HL-60 (cell line): Measurements from ENCODE around the gene C3.
"Not testable (repeated sequence)": the region's sequence is repeated elsewhere in the genome, so short reads cannot be mapped to it uniquely, and the experiment has no call there.

Experiments used
- DNase-seq, 2 experiments: peaks; one replicate each; pipeline ENCODE4 v3.0.0-alpha.2; 2010 to 2020; ENCODE audit warnings: low read depth in 1 of 2, low spot score in 1 of 2
- H3K27ac ChIP-seq: fragments of 250-450 bp; sonication (Bioruptor Pico); replicated peaks from 2 replicates; pipeline ENCODE4 v1.5.1; 2020; ENCODE audit warnings: mild to moderate bottlenecking, moderate library complexity
- H3K27me3 ChIP-seq: fragments of 250-450 bp; sonication (Bioruptor Pico); 2 replicates; pipeline ENCODE4 v1.5.1; 2021; ENCODE audit warnings: mild to moderate bottlenecking, moderate library complexity; ENCODE audit not compliant: insufficient read depth, poor library complexity, severe bottlenecking
- H3K4me3 ChIP-seq: replicated peaks from 2 replicates; pipeline ENCODE4 v1.5.1; 2011; ENCODE audit warnings: mild to moderate bottlenecking, control low read depth, low read length; ENCODE audit not compliant: insufficient read depth
- GABPA ChIP-seq: IDR thresholded peaks from 2 replicates; pipeline ENCODE4 v1.6.1; 2012; ENCODE audit warnings: low read depth
- POLR2AphosphoS5 ChIP-seq: IDR thresholded peaks from 2 replicates; pipeline ENCODE4 v1.6.1; 2012; ENCODE audit warnings: low read depth
- SPI1 ChIP-seq: IDR thresholded peaks from 2 replicates; pipeline ENCODE4 v1.6.1; 2012; ENCODE audit warnings: low read depth, mild to moderate bottlenecking, borderline replicate concordance
- TF ChIP-seq, protein P1 (sequence below): IDR thresholded peaks from 2 replicates; pipeline ENCODE4 v1.6.1; 2012; ENCODE audit warnings: low read depth; ENCODE audit not compliant: insufficient replicate concordance
- TF ChIP-seq, protein P2 (sequence below): IDR thresholded peaks from one replicate; pipeline ENCODE4 v1.5.1; 2011; ENCODE audit warnings: low read length, control low read depth, inconsistent platforms; ENCODE audit not compliant: insufficient read depth

The C3 gene

GRCh38 chr19:6677495-6677882 is 43.0 kb downstream of the C3 start:
- TF ChIP-seq GABPA: no peak
- TF ChIP-seq SPI1: no peak
- no peak overlapping the region for H3K4me3 ChIP-seq
- DNase-seq: no peak

DNA sequence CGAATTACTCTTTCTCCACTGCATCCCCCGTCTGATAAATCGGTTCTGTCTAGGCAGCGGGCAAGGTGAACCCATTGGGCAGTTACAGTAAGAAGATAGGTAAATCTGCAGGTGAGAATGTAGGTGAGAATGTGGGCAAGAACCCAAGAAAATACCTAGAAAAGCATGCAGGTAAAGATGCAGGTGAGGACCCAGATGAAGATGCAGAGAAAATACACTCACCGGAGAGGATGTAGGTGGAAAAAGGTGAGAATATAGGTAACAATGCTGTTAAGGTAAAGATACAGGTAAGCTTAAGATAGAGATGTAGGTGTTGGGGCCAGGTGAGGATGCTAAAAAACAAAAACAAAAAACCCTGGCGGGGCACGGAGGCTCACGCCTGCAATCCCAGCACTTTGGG is 44.2 kb downstream of the C3 start:
- DNase-seq: no peak
- H3K27me3 ChIP-seq: no peaks in the 10 kb centered on the region
- H3K27ac ChIP-seq: no peak overlapping the region
- TF ChIP-seq SPI1: no peak
- TF ChIP-seq, protein P1, sequence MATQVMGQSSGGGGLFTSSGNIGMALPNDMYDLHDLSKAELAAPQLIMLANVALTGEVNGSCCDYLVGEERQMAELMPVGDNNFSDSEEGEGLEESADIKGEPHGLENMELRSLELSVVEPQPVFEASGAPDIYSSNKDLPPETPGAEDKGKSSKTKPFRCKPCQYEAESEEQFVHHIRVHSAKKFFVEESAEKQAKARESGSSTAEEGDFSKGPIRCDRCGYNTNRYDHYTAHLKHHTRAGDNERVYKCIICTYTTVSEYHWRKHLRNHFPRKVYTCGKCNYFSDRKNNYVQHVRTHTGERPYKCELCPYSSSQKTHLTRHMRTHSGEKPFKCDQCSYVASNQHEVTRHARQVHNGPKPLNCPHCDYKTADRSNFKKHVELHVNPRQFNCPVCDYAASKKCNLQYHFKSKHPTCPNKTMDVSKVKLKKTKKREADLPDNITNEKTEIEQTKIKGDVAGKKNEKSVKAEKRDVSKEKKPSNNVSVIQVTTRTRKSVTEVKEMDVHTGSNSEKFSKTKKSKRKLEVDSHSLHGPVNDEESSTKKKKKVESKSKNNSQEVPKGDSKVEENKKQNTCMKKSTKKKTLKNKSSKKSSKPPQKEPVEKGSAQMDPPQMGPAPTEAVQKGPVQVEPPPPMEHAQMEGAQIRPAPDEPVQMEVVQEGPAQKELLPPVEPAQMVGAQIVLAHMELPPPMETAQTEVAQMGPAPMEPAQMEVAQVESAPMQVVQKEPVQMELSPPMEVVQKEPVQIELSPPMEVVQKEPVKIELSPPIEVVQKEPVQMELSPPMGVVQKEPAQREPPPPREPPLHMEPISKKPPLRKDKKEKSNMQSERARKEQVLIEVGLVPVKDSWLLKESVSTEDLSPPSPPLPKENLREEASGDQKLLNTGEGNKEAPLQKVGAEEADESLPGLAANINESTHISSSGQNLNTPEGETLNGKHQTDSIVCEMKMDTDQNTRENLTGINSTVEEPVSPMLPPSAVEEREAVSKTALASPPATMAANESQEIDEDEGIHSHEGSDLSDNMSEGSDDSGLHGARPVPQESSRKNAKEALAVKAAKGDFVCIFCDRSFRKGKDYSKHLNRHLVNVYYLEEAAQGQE: no peak
- TF ChIP-seq, protein P2, sequence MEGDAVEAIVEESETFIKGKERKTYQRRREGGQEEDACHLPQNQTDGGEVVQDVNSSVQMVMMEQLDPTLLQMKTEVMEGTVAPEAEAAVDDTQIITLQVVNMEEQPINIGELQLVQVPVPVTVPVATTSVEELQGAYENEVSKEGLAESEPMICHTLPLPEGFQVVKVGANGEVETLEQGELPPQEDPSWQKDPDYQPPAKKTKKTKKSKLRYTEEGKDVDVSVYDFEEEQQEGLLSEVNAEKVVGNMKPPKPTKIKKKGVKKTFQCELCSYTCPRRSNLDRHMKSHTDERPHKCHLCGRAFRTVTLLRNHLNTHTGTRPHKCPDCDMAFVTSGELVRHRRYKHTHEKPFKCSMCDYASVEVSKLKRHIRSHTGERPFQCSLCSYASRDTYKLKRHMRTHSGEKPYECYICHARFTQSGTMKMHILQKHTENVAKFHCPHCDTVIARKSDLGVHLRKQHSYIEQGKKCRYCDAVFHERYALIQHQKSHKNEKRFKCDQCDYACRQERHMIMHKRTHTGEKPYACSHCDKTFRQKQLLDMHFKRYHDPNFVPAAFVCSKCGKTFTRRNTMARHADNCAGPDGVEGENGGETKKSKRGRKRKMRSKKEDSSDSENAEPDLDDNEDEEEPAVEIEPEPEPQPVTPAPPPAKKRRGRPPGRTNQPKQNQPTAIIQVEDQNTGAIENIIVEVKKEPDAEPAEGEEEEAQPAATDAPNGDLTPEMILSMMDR: no peak
- TF ChIP-seq GABPA: no peak
- TF ChIP-seq POLR2AphosphoS5: no peak
- H3K4me3 ChIP-seq: no peak overlapping the region

More at GRCh38 chr19:6677495-6677882, 43.0 kb downstream of the C3 start:
- no peak overlapping the region for H3K27ac ChIP-seq
- no peaks in the 10 kb centered on the region for H3K27me3 ChIP-seq

GRCh38 chr19:6674868-6675305 is 45.6 kb downstream of the C3 start:
- DNase-seq: peak; percentile 86 to 96
- 0 out of 2 replicates have a peak overlapping the region, but pooled peaks have one; percentile 0 for H3K4me3 ChIP-seq
- no peaks in the 10 kb centered on the region for H3K27me3 ChIP-seq
- H3K27ac ChIP-seq: peak overlapping the region; percentile 67
- TF ChIP-seq SPI1 (no peak), POLR2AphosphoS5 (peak; percentile 91), GABPA (peak; percentile 49)
- TF ChIP-seq, protein P1: no peak
- TF ChIP-seq, protein P2: peak; percentile 3

- H3K27me3 ChIP-seq, DNase-seq, H3K4me3 ChIP-seq: not testable (repeated sequence)
- peak overlapping the region; percentile 67 for H3K27ac ChIP-seq
These were observed 46.0 kb downstream of the C3 start for GRCh38 chr19:6674408-6674807.

- no peak for DNase-seq
- H3K4me3 ChIP-seq: no peak overlapping the region
- no peaks in the 10 kb centered on the region for H3K27me3 ChIP-seq
- no peak overlapping the region for H3K27ac ChIP-seq
- TF ChIP-seq GABPA: no peak
- TF ChIP-seq, protein P2: no peak
- TF ChIP-seq, protein P1: no peak
- TF ChIP-seq SPI1: no peak
- no peak for TF ChIP-seq POLR2AphosphoS5
These were observed 47.7 kb downstream of the C3 start for GRCh38 chr19:6672693-6673290.
